GM19324 (cell line): ENCODE results near the gene CALD1.
A peak's percentile ranks its signal among the peaks of the same experiment; 100 is the strongest.

Source experiments
- ATAC-seq: cut with Tn5 transposase; IDR thresholded peaks from one replicate; pipeline ENCODE4 v1.9.1; 2021; ENCODE audit warnings: mild to moderate bottlenecking, moderate library complexity; ENCODE audit not compliant: unreplicated experiment, low FRiP score

Gene CALD1

GRCh38 chr7:134910214-134910890, 130.9 kb downstream of the CALD1 start:
- peak; percentile 43 for ATAC-seq

GRCh38 chr7:134910968-134911367, 131.5 kb downstream of the CALD1 start:
- peak; percentile 34 for ATAC-seq

- ATAC-seq = no peak
Observed at GRCh38 chr7:134916171-134916883, 136.9 kb downstream of the CALD1 start.

- no peak for ATAC-seq
Observed at GRCh38 chr7:134919240-134919641, 139.8 kb downstream of the CALD1 start.

GRCh38 chr7:134920026-134920753, 140.8 kb downstream of the CALD1 start:
- no peak for ATAC-seq

- ATAC-seq = no peak
Observed at GRCh38 chr7:134922720-134923704, 143.6 kb downstream of the CALD1 start.

GRCh38 chr7:134925766-134926165, 146.3 kb downstream of the CALD1 start:
- ATAC-seq = no peak

GRCh38 chr7:134926396-134926795, 147.0 kb downstream of the CALD1 start:
- ATAC-seq = no peak

GRCh38 chr7:134927076-134927475, 147.6 kb downstream of the CALD1 start:
- no peak for ATAC-seq

GRCh38 chr7:134927723-134928122, 148.3 kb downstream of the CALD1 start:
- no peak for ATAC-seq

- ATAC-seq = no peak
Observed at GRCh38 chr7:134928554-134928953, 149.1 kb downstream of the CALD1 start.

GRCh38 chr7:134931487-134931886, 152.1 kb downstream of the CALD1 start:
- no peak for ATAC-seq

- ATAC-seq = peak; percentile 61
Observed at GRCh38 chr7:134932707-134933370, 153.4 kb downstream of the CALD1 start.

GRCh38 chr7:134933460-134934068, 154.1 kb downstream of the CALD1 start:
- ATAC-seq = no peak

GRCh38 chr7:134935701-134936100, 156.3 kb downstream of the CALD1 start:
- no peak for ATAC-seq

- ATAC-seq = no peak
Observed at GRCh38 chr7:134936893-134937510, 157.6 kb downstream of the CALD1 start.

- ATAC-seq = no peak
Observed at GRCh38 chr7:134938141-134938540, 158.7 kb downstream of the CALD1 start.

GRCh38 chr7:134939136-134939535, 159.7 kb downstream of the CALD1 start:
- ATAC-seq = no peak

GRCh38 chr7:134940729-134941128, 161.3 kb downstream of the CALD1 start:
- ATAC-seq = no peak
